ENCODE results near the gene ING3.

Gene ING3

GRCh38 chr7:120919466-120919865, 31.1 kb upstream of the ING3 start:
- no peak for TF ChIP-seq CTCF (IDR thresholded peaks at IDR 0.05)
- H3K27me3 ChIP-seq (ENCODE audit: control insufficient read depth, insufficient read depth, low read length), result no peaks in the 10 kb centered on the region
- no peaks in the 10 kb centered on the region for H3K9me3 ChIP-seq (ENCODE audit: control insufficient read depth, low read length)
- no peak overlapping the region for H3K9ac ChIP-seq
- H3K79me2 ChIP-seq, result no peaks in the 10 kb centered on the region
- H3K4me1 ChIP-seq, result peaks cover 3% of the 10 kb centered on the region
- no peak overlapping the region for H3K27ac ChIP-seq
- no peak overlapping the region for H2AFZ ChIP-seq
- no peak overlapping the region for H3K4me3 ChIP-seq (ENCODE audit: low read depth, low read length)
- no peaks in the 10 kb centered on the region for H3K36me3 ChIP-seq (ENCODE audit: control insufficient read depth, insufficient read depth, low read length)
- H3K4me2 ChIP-seq (ENCODE audit: low read length), result no peak overlapping the region

- H2AFZ ChIP-seq, result no peak overlapping the region
- no peak overlapping the region for H3K4me2 ChIP-seq (ENCODE audit: low read length)
- peaks cover 3% of the 10 kb centered on the region for H3K4me1 ChIP-seq
- no peaks in the 10 kb centered on the region for H3K9me3 ChIP-seq (ENCODE audit: control insufficient read depth, low read length)
- H3K4me3 ChIP-seq (ENCODE audit: low read depth, low read length), result no peak overlapping the region
- no peaks in the 10 kb centered on the region for H3K36me3 ChIP-seq (ENCODE audit: control insufficient read depth, insufficient read depth, low read length)
- no peaks in the 10 kb centered on the region for H3K27me3 ChIP-seq (ENCODE audit: control insufficient read depth, insufficient read depth, low read length)
- no peak for TF ChIP-seq CTCF (IDR thresholded peaks at IDR 0.05)
- H3K79me2 ChIP-seq, result no peaks in the 10 kb centered on the region
- no peak overlapping the region for H3K9ac ChIP-seq
- no peak overlapping the region for H3K27ac ChIP-seq
Measured at GRCh38 chr7:120920034-120920433, 30.5 kb upstream of the ING3 start.

- no peak for TF ChIP-seq CTCF (IDR thresholded peaks at IDR 0.05)
- H3K9ac ChIP-seq, result no peak overlapping the region
- H3K27ac ChIP-seq, result no peak overlapping the region
Measured at GRCh38 chr7:120920591-120921274, 29.8 kb upstream of the ING3 start.

GRCh38 chr7:120924837-120925236, 25.7 kb upstream of the ING3 start:
- H3K9me3 ChIP-seq (ENCODE audit: control insufficient read depth, low read length), result no peaks in the 10 kb centered on the region
- no peak for TF ChIP-seq CTCF (IDR thresholded peaks at IDR 0.05)
- H3K27me3 ChIP-seq (ENCODE audit: control insufficient read depth, insufficient read depth, low read length), result no peaks in the 10 kb centered on the region
- H3K4me3 ChIP-seq (ENCODE audit: low read depth, low read length), result no peak overlapping the region
- no peaks in the 10 kb centered on the region for H3K36me3 ChIP-seq (ENCODE audit: control insufficient read depth, insufficient read depth, low read length)
- H3K4me1 ChIP-seq, result peaks cover 3% of the 10 kb centered on the region
- no peak overlapping the region for H2AFZ ChIP-seq
- no peak overlapping the region for H3K9ac ChIP-seq
- no peak overlapping the region for H3K4me2 ChIP-seq (ENCODE audit: low read length)
- no peaks in the 10 kb centered on the region for H3K79me2 ChIP-seq
- H3K27ac ChIP-seq, result no peak overlapping the region

More at GRCh38 chr7:120920591-120921274, 29.8 kb upstream of the ING3 start:
- Histone ChIP-seq H3K4me2 (ENCODE audit: low read length) (no peak overlapping the region), H3K79me2 (no peaks in the 10 kb centered on the region), H2AFZ (no peak overlapping the region), H3K9me3 (ENCODE audit: control insufficient read depth, low read length) (no peaks in the 10 kb centered on the region), H3K4me1 (peaks cover 3% of the 10 kb centered on the region), H3K4me3 (ENCODE audit: low read depth, low read length) (no peak overlapping the region), H3K27me3 (ENCODE audit: control insufficient read depth, insufficient read depth, low read length) (no peaks in the 10 kb centered on the region), H3K36me3 (ENCODE audit: control insufficient read depth, insufficient read depth, low read length) (no peaks in the 10 kb centered on the region)

- no peak for TF ChIP-seq CTCF (IDR thresholded peaks at IDR 0.05)
- Histone ChIP-seq H3K9ac (no peak overlapping the region), H3K36me3 (ENCODE audit: control insufficient read depth, insufficient read depth, low read length) (no peaks in the 10 kb centered on the region), H3K4me3 (ENCODE audit: low read depth, low read length) (no peak overlapping the region), H3K27ac (no peak overlapping the region), H3K9me3 (ENCODE audit: control insufficient read depth, low read length) (no peaks in the 10 kb centered on the region), H2AFZ (no peak overlapping the region), H3K79me2 (no peaks in the 10 kb centered on the region), H3K4me1 (peaks cover 3% of the 10 kb centered on the region), H3K27me3 (ENCODE audit: control insufficient read depth, insufficient read depth, low read length) (no peaks in the 10 kb centered on the region), H3K4me2 (ENCODE audit: low read length) (no peak overlapping the region)
Measured at GRCh38 chr7:120925392-120925791, 25.2 kb upstream of the ING3 start.

All from parathyroid adenoma (tissue), 2 donors.